Stimulated activated CD8-positive, alpha-beta memory T cell treated with anti-CD3 and anti-CD28 coated beads, Interleukin-15, amount 100 ng/mL, for 1 hour (primary cell): ENCODE measurements around the gene KIAA1217.
"Not testable (repeated sequence)": the region's sequence is repeated elsewhere in the genome, so short reads cannot be mapped to it uniquely, and the experiment has no call there.

Source experiments
- DNase-seq: peaks from one replicate; pipeline ENCODE4 v3.0.0-alpha.2; 2020; ENCODE audit warnings: low read depth

Gene KIAA1217

GRCh38 chr10:24340446-24340845 is 131.5 kb downstream of the KIAA1217 start:
- no peak for DNase-seq

GRCh38 chr10:24340883-24341282 is 131.9 kb downstream of the KIAA1217 start:
- no peak for DNase-seq

- no peak for DNase-seq
These were observed 132.4 kb downstream of the KIAA1217 start for GRCh38 chr10:24341371-24341770.

- DNase-seq: no peak
These were observed 133.0 kb downstream of the KIAA1217 start for GRCh38 chr10:24341897-24342296.

- DNase-seq: no peak
These were observed 134.7 kb downstream of the KIAA1217 start for GRCh38 chr10:24343686-24344085.

GRCh38 chr10:24344279-24344678 is 135.3 kb downstream of the KIAA1217 start:
- DNase-seq: no peak

GRCh38 chr10:24344695-24345463 is 135.9 kb downstream of the KIAA1217 start:
- no peak for DNase-seq

GRCh38 chr10:24346877-24347519 is 138.1 kb downstream of the KIAA1217 start:
- no peak for DNase-seq

- DNase-seq: no peak
These were observed 140.6 kb downstream of the KIAA1217 start for GRCh38 chr10:24349379-24350001.

GRCh38 chr10:24350070-24350921 is 141.4 kb downstream of the KIAA1217 start:
- no peak for DNase-seq

GRCh38 chr10:24350922-24351225 is 141.9 kb downstream of the KIAA1217 start:
- DNase-seq: not testable (repeated sequence)

- no peak for DNase-seq
These were observed 143.0 kb downstream of the KIAA1217 start for GRCh38 chr10:24351961-24352360.

- no peak for DNase-seq
These were observed 143.5 kb downstream of the KIAA1217 start for GRCh38 chr10:24352399-24352798.

- DNase-seq: no peak
These were observed 144.4 kb downstream of the KIAA1217 start for GRCh38 chr10:24353319-24353718.

GRCh38 chr10:24355056-24355688 is 146.2 kb downstream of the KIAA1217 start:
- no peak for DNase-seq

- DNase-seq: no peak
These were observed 148.5 kb downstream of the KIAA1217 start for GRCh38 chr10:24357344-24358004.

- DNase-seq: no peak
These were observed 149.1 kb downstream of the KIAA1217 start for GRCh38 chr10:24358022-24358421.

GRCh38 chr10:24360282-24361127 is 151.6 kb downstream of the KIAA1217 start:
- DNase-seq: no peak

GRCh38 chr10:24363070-24363469 is 154.1 kb downstream of the KIAA1217 start:
- no peak for DNase-seq

- no peak for DNase-seq
These were observed 158.8 kb downstream of the KIAA1217 start for GRCh38 chr10:24367688-24368087.
